GM12864 (cell line): Measurements from ENCODE around the gene RELN.

ENCODE experiments used
- DNase-seq: peaks from one replicate; pipeline ENCODE4 v3.0.0-alpha.2; 2011; ENCODE audit warnings: low read depth
- H3K4me3 ChIP-seq: 2 replicates; pipeline ENCODE4 v1.5.1; 2011; ENCODE audit warnings: mild to moderate bottlenecking, low read depth, low read length, control low read depth
- TF ChIP-seq, protein P1 (sequence below): IDR thresholded peaks from 2 replicates; pipeline ENCODE4 v1.5.1; 2011; ENCODE audit warnings: low read depth, mild to moderate bottlenecking, moderate library complexity, low read length, control low read depth, inconsistent platforms; ENCODE audit errors: missing control alignments

Gene RELN

DNA sequence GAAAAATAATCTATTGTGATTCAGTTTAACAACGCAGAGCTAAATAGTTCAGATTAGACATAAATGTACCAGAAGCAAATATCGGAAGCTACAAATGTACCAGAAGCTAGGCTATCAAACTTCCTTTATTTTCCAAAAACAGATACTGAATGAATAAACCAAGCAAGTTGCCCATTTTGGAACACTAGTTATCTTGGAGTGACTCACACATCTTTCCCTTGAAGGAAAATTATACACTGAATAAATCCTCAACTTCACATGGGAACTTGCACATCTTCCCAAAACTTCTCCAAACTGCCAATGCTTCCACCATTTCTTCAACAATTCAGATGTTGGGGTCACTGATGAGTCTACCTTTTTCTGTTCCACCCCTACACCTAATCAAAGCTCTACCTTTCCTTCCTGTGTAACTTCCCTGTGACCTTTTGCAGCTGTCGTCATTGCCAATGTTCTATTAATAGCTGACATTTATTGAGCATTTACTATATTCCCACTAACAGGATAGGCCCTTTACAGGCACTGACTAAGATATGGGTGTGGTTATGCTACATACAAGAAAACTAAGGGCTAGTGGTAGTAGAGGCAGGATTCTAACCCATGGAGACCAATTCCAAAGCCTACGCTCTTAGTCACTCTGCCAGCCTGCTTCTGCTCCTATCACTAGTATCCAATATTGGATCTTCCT lies 22.7 kb downstream of the RELN start:
- no peak overlapping the region for H3K4me3 ChIP-seq
- TF ChIP-seq, protein P1, sequence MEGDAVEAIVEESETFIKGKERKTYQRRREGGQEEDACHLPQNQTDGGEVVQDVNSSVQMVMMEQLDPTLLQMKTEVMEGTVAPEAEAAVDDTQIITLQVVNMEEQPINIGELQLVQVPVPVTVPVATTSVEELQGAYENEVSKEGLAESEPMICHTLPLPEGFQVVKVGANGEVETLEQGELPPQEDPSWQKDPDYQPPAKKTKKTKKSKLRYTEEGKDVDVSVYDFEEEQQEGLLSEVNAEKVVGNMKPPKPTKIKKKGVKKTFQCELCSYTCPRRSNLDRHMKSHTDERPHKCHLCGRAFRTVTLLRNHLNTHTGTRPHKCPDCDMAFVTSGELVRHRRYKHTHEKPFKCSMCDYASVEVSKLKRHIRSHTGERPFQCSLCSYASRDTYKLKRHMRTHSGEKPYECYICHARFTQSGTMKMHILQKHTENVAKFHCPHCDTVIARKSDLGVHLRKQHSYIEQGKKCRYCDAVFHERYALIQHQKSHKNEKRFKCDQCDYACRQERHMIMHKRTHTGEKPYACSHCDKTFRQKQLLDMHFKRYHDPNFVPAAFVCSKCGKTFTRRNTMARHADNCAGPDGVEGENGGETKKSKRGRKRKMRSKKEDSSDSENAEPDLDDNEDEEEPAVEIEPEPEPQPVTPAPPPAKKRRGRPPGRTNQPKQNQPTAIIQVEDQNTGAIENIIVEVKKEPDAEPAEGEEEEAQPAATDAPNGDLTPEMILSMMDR: no peak
- DNase-seq: no peak

DNA sequence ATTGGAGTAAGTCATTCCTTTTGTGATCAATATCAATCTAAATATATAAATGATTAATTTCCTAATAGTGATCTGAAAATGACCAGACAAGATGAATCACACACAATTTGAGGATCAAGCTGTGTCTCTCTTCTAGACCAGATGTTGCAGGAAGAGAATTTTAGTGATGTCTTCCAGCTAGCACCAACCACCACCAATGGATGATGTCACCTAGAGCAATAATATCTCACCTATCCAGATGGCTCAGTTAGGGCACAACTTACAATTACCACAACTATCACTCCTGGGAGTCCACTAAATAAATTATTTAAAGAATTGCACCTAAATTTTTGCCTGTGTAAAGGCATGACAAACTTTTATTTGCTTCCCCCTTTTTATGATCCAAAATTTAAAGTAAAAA lies 25.2 kb downstream of the RELN start:
- no peak for DNase-seq
- TF ChIP-seq, protein P1: no peak
- H3K4me3 ChIP-seq: no peak overlapping the region

DNA sequence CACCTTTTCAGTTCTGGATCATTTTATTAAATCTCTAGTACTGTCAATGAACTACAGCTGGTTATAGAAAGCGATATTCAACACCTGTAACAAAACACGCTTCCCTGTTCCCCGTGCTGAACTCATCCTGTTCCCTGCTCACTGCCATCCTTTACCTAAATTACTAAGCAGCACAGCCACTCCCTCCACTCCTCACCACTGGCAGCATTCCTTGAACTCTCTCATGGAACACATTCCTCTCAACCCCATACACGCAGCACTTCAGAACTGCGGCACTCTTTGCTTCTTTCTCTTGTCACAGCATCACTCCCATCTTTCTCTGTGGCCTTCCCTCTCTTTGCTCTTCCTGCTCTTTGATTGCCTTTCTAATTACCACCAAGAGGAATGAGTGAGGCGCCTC lies 27.4 kb downstream of the RELN start:
- H3K4me3 ChIP-seq: no peak overlapping the region
- no peak for DNase-seq
- TF ChIP-seq, protein P1: no peak

DNA sequence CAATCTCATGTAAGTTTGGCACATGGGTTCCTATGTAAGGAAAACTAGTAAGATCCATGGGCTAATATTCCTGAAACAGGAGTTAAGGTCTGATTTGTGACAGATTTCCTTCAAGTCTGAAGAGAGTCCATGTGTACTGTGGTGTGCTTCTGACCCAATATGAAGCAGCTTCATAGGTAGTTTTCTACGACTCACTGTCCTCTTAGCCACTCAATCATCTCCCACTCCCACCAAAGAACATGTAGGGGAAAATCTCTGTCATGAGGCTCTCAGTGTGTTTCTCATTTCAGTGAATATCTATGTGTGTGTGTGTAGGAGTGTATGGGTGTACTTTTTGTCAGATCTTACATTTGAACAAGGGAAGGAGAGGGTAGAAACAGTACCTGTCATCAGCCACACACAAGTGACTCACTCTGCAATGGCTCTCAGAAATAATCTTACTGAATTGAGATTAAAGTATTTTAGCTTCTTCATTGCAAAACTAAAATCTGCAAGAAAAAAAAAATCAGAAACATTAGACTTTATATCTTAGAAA lies 31.1 kb downstream of the RELN start:
- TF ChIP-seq, protein P1: no peak
- no peak overlapping the region for H3K4me3 ChIP-seq
- DNase-seq: no peak

DNA sequence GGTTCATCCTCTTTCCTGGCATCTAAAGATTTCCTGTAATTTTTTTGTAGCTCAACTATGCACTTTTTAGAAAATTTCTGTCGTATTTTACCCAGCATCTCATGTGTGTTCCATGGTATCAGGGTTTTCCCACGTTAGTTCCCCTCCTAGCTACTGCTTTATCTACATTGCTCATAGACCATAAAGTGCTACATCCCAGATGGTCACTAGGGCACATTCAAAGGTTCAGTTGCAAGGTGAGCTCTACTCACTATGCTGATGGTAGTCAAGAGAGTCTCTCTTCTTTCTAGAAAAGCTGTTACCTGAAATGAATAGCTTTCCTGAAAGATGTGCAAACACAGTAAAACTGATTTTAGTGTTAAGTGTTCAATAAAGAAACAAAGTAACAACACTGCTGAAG lies 33.5 kb downstream of the RELN start:
- no peak for DNase-seq
- H3K4me3 ChIP-seq: no peak overlapping the region

DNA sequence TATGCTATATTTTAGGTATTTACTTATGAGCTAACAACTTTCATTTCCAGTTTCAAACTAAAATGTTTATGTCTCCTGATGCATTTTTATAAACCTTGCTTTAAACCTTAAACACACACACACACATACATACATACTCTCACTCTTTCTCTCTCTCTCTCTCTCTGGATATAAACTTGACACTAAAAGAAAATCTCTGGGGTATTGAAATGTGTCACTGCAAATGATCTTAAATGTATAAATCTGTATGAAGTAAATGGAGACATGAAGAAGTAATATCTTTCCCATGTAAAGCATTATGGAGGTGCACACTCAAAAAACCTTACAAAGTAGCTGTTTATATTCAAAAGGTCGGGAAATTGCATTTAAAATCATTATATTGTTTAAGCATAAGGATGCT lies 37.0 kb downstream of the RELN start:
- H3K4me3 ChIP-seq: no peak overlapping the region
- TF ChIP-seq, protein P1: no peak
- DNase-seq: no peak

More for the DNA sequence above, 33.5 kb downstream of the RELN start:
- TF ChIP-seq, protein P1: no peak

DNA sequence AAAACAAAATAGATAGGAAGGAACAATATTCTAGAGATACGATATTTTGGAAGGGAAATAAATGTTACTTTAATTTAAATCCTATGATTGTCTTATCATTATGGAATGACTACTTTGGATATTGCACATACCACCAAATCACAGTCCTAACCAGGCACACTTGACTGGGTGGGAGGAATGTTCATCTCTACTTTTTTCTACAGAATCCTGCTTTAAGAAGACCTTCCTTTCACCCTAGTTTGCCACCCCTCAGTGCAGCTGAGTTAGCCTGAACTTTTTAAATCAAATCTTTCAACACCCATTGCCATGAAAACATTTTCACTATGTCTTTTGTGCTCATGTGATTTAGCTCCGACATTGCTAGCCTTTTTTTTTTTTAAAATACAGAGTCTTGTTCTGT lies 38.1 kb downstream of the RELN start:
- H3K4me3 ChIP-seq: no peak overlapping the region
- TF ChIP-seq, protein P1: no peak
- DNase-seq: no peak
